DMS53 treated with DMSO at 0.1 percent for 48 hours (cell line): ENCODE results near the gene SNAI1.
"Not testable (repeated sequence)": the region's sequence is repeated elsewhere in the genome, so short reads cannot be mapped to it uniquely, and the experiment has no call there.

Experiments
- DNase-seq: peaks from one replicate; lab custom pipeline; 2025; ENCODE audit not compliant: unreplicated experiment; lab: John Stamatoyannopoulos, UW

The SNAI1 gene

DNA sequence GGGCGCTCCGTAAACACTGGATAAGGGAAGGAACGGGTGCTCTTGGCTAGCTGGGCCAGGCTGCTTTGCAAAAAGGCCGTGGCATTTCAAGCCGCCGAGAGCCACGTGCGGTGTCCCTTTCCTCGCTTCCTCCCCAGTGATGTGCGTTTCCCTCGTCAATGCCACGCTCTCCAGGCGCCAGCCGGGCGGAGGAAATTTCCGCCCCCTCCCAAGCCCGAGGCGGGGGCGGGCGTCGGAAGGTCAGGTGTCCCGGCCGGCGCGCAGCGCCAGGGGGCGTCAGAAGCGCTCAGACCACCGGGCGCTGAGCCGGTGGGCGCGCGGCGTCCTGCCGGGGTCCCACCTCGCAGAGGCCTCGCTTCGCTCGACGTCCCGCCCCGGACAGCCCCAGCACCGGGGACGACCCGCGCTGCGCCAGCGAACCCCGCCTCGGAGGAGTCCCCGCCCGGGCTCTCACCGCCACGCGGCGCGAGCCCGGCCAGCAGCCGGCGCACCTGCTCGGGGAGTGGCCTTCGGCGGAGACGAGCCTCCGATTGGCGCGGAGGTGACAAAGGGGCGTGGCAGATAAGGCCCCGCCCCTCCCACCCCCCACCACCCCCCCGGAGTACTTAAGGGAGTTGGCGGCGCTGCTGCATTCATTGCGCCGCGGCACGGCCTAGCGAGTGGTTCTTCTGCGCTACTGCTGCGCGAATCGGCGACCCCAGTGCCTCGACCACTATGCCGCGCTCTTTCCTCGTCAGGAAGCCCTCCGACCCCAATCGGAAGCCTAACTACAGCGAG, at the start of gene SNAI1:
Gene SNAI1 (plus strand): TSS at position 635 of the 777 bp plus-strand sequence. CDS start 80 bp downstream, at position 715.
- peak; percentile 71 for DNase-seq

DNA sequence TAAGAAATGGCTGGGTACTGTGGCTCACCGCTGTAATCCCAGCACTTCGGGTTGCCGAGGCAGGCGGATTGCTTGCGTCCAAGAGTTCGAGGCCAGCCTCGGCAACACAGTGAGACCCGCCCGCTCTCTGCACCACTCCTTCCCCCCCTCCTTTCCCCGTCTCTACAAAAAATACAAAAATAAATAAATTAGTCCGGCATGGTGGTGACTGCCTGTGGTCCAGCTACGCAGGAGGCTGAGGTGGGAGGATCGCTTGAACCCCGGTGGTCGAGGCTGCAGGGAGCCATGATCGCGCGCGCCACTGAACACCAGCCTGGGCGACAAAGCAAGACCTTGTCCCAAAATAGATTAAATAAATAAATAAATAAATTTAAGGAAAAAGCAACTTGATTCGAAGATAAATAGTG, 47.0 kb upstream of the SNAI1 start:
- DNase-seq: no peak

DNA sequence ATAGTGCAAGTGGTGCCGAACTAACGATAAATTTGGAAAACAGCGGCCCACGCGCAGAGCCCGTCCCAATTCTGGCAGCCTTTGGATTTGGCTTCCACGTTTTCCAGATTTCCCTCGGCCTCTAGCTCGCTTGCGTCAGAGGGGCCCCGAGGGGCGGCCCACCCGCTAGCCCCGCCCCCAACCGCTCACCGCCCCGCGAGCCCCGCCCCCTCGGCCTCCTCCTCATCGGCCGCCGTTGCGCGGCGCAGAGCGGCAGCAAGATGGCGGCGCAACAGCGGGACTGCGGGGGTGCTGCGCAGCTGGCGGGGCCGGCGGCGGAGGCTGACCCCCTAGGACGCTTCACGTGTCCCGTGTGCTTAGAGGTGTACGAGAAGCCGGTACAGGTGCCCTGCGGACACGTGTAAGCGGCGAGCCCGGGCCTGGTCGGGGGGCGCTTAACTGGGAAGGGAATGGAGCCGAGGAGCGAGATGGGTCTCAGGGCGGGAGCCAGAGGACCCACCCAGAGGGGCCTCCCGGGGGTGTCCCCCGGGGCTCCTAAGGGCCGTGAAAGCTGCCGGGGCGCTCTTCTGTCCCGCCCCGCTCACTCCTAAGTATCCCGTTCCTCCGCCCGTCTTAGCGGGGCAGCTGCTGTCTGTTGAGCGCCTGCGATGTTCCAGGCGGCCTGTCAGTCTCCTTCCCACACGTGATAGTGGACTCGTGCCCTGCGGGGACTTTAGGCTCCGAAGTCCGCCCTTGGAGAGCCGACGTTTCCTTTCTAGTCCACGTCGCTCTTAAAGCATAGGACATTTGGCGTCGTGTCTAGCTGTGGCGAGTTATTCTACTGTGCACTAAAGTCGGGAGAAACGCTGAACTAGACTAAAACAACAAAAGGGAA, 46.4 kb upstream of the SNAI1 start, which contains the start of gene RNF114:
Gene RNF114 (plus strand): TSS at position 245 of the 874 bp plus-strand sequence. CDS start 16 bp downstream, at position 261.
- peak; percentile 74 for DNase-seq

DNA sequence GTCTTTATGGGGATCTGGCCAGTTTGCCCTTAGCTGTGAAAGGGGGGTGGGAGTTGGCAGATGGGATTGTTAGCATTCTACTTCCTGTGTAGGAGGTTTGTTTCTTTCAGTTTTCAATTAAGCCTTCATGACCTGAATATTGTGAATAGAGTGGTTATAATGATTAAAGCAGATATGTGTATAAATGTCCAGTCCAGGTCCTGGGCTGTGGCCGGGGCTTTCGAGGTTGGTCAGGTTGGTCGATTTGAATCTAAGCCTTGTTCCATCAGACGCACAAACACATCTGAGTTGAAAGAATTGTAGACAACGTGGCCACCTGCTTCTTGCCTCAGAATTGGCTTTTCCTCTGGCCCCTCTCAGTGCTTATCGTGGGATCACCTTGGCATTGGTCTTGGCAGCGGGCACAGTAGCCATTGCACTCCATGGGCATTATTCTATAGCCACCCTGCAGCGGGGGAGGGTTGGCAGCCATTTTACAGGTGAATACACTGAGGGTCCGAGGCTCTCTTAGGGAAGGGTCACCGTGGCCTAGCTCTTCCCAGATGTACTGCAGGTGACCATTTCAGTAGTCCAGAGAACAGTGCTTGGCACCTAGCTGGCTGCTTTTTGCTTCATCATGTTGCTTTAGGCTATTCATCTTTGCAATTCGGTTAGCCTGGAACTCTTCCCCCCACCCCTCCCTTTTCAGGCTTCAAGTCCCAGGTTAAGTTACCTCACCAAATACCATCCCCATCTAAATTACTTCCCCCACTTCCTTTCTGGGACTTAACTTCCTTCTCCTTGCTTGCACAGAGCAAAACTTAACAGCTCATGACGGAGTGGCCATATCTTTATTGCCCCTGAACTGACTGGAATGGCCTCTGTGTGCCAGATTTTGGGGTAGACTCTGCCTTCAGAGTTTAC, 45.5 kb upstream of the SNAI1 start:
- no peak for DNase-seq

DNA sequence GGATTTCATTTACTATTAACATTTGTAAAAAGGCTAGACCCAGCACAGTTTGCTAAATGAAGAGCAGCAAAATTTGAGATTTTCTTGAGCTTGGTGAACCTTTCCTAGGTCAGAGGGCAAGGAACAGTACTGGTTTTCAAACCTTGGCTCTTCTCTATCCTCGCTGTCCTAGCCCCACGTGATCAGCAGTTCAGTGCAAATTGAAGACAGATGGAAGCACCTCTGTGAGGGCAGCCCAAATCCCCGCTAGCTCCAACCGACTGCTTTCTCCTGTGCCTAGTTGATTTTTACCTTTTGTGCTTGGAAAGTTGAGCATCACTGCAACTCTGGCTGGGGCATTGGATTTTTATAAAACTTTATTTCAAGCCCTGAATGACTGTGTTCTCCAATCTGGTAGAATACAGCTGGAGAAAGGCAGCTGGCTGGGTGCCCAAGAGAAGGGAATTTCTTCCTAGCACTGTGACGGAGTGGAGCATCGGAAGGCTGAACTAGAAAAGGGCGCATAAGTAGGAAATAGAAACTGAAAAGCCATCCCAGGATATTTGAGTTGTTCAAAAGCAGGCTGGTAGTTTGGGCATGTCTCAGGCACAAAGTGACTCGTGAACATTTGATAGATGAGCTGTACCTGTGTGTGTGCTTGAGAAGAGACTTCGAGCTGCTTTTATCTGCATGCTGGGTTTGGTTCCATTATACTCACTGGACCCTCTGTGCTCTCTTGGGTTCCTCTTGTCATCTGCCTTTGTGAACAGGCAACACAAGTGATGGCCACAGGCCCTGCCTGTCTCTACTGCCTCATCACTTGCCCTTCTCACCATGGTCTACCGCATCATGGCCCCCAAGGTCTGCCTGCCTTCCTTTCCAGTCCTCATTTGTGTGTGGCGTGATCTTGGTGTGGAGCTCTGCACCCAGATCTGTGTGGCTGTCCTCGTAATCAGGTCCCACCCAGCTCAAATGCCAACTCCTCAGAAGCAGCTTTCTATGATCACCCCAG, 44.3 kb upstream of the SNAI1 start:
- DNase-seq: no peak

DNA sequence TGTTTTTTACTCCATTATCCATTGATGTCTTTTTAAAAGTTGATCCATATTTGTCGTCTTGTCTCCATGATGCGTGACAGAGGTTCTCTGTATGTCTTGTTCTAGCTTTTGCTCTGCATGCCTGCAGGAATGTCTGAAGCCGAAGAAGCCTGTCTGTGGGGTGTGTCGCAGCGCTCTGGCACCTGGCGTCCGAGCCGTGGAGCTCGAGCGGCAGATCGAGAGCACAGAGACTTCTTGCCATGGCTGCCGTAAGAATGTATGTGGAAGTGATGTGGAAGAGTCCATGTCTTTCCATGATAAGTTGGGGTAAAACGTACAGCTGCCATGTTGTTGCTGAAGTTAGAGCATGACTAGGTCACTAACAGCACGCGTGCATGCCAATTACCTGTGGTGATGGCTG, 41.3 kb upstream of the SNAI1 start:
- no peak for DNase-seq

DNA sequence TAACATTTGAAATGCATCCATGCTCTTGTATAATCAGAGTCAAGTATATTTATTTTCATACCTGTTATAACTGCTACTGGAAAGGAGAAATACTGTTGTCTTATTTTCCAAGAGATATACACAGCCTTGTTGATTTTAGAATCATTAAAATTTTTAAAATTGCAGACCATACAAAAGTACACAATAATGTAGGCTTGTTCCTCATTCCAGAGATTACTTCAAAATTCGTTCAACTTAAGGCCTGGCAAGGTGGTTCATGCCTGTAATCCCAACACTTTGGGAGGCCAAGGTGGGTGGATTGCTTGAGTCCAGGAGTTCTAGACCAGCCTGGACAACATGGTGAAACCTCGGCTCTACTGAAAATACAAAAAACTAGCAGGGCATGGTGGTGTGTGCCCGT, 40.5 kb upstream of the SNAI1 start:
- DNase-seq: no peak

DNA sequence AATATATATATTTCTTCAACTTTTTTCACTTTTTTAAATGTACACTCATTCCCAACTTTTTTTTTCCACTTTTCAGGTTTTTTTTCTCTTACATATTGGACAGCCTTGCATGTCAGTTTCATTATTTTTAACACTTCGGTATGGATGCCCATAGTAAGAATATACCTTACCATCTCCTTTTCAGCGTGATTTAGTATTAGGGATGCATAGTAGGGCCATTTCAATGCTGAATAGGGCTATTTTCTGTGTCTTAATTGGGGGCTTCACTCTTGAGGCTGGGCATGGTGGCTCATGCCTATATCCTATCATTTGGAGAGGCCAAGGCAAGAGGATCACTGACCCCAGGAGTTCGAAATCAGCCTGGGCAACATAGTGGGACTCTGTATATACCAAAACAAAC, 39.8 kb upstream of the SNAI1 start:
- no peak for DNase-seq

DNA sequence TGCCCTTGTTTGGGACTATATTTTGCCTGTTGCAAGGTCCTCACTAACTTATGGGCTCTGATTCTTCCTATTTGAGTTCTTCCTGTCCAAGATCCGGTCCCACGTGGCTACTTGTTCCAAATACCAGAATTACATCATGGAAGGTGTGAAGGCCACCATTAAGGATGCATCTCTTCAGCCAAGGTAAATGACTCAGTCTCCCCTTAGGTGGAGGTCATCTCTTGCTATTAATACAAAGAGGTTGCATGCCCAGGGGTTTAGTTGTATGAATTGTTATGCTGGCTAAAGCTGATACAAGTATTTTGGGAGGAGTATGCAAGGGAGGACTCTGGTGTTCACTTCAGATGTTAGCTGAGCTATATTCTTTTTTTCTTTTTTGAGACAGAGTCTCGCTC, 37.5 kb upstream of the SNAI1 start:
- no peak for DNase-seq

DNA sequence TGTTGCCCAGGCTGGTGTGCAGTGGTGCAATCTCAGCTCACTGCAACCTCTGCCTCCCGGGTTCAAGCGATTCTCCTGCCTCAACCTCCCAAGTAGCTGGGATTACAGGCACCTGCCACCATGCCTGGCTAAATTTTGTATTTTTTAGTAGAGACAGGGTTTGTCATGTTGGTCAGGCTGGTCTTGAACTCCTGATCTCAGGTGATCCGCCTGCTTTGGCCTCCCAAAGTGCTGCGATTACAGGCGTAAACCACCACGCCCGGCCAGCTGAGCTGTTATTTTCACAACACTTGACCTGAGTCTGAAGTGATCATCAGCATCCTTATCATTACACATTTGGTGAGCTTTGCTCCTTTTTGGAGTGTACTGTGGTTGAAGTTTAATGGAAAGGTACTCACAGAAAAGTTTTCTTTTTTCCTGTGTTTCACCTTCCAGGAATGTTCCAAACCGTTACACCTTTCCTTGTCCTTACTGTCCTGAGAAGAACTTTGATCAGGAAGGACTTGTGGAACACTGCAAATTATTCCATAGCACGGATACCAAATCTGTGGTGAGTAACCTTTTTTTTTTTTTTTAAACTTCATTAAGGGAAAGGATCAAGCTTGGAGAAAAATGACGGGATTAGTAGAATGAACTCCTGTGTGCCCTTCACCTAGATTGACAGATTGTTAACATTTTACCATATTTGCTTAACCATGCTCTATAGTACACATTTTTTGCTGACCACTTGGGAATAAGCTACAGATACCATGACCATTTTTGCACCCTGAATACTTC, 36.9 kb upstream of the SNAI1 start:
- DNase-seq: no peak

DNA sequence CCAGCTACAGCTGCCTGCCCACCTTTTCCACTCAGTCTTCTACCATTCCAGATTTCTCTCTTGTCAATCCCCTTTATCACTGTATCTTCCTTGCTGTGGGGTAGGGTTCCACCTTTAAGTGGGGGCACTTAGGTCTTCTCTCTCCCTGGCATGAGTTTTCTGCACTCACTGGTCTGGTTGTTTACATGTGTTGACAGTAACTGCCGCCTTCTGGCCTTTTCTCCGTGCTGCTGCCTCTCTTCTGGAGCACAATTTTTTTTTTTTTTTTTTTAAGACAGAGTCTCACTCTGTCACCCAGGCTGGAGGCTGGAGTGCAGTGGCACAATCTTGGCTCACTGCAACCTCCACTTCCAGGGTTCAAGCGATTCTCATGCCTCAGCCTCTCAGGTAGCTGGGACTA, 34.6 kb upstream of the SNAI1 start:
- DNase-seq: no peak

DNA sequence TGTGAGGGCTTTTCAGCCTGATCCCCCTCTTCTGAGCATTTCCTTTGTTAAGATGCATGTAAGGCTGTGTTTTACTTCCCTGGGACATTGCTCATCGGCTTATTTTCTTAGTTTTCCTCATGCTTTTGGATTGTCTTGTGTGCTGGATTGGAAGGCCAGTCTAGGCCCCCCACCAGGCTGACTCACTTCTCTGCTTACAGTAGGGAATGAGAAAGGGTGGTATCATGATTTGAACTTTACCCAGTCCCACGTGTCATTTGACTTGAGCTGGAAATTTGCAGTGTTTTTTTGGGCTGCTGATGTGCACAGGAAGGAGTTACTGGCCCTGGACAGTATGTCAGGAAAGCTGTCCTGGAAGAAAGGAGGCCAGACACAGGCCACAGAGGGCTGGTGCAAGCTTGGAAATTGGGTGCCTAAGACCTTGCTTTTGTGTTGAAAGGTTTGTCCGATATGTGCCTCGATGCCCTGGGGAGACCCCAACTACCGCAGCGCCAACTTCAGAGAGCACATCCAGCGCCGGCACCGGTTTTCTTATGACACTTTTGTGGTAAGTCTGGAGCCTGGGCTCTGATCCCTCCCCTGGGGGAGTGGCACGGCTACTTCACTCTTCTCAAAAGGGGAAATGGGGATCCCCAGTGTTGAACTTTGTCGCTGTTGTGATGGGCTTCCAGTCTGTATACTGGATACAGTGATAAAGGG, 33.8 kb upstream of the SNAI1 start:
- no peak for DNase-seq

DNA sequence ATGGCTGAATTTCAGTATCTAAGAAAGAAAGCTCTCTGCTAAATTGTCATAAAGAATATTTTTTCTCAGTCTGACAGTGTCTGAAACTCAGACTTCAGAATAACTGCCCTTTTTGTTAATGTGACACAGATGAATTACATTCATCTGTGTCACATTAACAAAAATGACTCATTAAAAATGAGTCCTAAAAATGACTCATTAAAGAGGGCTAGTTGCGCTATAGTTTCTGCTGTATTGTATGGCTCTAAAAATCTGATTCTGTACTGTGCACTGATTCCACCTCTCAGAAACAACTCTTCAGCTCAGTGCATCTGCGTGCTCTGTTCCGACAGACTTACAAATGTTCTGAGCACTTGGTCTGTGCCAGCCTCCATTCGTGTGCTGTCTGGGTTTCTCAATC, 31.6 kb upstream of the SNAI1 start:
- no peak for DNase-seq

DNA sequence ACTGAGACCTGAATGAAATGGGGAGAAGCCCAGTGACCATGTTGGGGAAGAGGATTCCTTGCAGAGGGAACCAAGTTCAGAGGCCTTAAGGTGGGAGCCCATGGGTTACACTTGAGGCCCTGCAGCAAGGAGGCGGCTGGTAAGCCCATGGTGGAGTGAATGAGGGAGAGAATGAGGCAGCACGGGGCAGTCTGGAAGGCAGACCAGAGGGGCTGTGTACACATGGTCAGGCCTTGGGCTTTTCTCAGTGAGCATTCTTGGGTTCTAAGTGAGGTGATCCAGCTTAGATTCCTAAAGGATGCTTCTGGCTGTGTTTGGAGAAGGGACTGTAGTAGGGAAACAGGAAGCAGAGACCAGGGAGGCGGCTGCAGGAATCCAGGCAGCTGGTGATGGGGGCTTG, 27.6 kb upstream of the SNAI1 start:
- DNase-seq: no peak

DNA sequence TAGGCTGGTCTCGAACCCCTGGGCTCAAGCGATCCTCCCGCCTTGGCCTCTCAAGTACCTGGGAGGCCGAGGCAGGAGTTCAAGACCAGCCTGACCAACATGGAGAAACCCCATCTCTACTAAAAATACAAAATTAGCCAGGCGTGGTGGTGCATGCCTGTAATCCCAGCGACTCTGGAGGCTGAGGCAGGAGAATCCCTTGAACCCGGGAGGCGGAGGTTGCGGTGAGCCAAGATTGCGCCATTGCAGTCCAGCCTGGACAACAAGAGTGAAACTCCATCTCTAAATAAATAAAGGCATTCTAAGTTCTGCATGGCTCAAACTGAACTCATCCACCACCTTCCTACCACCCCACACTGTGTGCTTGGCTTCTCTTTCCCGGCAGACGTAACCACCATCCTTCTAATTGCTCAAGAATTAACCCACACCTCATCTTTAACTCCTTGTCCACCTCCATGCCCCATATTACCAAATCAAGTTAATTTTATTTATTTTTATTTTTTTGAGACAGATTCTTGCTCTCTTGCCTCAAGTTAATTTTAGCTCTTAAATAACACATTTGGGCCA, 26.9 kb upstream of the SNAI1 start:
- DNase-seq: not testable (repeated sequence)

DNA sequence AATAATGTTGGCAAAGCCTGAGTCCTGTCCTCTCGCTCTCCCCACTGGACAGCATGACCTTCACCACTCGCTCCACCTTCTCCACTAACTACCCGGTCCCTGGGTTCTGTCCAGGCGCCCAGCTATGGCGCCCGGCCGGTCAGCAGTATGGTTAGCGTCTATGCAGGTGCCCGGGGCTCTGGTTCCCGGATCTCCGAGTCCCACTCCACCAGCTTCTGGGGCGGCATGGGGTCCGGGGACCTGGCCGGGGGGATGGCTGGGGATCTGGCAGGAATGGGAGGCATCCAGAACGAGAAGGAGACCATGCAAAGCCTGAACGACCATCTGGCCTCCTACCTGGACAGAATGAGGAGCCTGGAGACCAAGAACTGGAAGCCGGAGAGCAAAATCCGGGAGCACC, 26.1 kb upstream of the SNAI1 start:
- DNase-seq: no peak

DNA sequence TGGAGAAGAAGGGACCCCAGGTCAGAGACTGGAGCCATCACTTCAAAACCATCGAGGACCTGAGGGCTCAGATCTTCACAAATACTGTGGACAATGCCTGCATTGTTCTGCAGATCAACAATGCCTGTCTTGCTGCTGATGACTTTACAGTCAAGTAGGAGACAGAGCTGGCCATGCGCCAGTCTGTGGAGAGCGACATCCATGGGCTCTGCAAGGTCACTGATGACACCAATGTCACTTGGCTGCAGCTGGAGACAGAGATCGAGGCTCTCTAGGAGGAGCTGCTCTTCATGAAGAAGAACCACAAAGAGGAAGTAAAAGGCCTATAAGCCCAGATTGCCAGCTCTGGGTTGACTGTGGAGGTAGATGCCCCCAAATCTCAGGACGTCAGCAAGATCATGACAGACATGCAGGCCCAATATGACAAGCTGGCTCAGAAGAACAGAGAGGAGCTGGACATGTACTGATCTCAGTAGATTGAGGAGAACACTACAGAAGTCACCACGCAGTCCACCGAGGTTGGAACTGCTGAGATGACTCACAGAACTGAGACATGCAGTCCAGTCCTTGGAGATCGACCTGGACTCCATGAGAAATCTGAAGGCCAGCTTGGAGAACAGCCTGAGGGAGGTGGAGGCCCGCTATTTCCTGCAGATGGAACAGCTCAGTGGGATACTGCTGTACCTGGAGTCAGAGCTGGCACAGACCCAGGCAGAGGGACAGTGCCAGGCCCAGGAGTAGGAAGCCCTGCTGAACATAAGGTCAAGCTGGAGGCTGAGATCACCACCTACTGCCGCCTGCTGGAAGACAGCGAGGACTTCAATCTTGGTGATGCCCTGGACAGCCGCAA, 25.5 kb upstream of the SNAI1 start:
- not testable (repeated sequence) for DNase-seq
